ENCODE data around the gene CITED2.
"Not testable (repeated sequence)": the region's sequence is repeated elsewhere in the genome, so short reads cannot be mapped to it uniquely, and the experiment has no call there.

CITED2 gene

DNA sequence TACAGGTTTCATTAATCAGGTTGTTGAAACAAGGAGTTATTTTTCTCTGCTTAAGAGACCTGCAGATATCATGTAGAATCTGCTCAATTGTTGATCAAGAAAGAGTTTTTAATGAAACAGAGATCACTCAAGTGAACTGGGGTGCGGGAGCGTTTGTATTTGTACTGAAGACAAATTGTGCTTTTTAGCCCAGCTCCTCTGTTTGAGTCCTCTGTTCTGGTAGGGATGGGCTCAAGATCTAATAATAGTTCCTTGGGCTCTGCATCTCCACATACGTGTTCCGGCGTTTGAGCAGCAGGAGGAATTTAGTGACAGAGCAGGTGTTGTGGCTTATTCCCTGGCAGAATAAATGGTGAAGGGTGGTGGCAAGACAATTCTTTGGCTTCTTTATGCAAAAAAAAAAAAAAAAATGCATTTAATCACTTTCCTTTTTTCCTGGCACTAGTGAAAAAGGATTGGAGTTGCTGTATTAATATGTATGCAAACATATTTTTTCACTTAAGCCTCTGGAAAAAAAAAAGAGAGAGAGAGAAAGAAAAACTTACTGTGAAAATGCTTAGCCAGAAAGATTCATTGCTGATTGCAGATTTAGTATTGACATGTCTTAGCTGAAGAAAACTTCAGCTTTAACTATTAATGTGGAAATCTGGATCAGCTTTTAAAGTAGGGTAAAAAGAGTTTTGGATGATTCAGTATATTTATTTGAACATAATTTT is 4.0 kb downstream of the CITED2 start:
- DNase-seq, result peak; percentile 60
- in situ Hi-C loops (cut with HindIII; ENCODE audit: low pct_ligation_motif_present, low pct_unique_long_range_greater_than_20kb, low sequenced_read_pairs), result loop anchor here (10.0 kb wide), 1 partner anchor 164 kb away; no protein-coding TSS in a partner anchor

DNA sequence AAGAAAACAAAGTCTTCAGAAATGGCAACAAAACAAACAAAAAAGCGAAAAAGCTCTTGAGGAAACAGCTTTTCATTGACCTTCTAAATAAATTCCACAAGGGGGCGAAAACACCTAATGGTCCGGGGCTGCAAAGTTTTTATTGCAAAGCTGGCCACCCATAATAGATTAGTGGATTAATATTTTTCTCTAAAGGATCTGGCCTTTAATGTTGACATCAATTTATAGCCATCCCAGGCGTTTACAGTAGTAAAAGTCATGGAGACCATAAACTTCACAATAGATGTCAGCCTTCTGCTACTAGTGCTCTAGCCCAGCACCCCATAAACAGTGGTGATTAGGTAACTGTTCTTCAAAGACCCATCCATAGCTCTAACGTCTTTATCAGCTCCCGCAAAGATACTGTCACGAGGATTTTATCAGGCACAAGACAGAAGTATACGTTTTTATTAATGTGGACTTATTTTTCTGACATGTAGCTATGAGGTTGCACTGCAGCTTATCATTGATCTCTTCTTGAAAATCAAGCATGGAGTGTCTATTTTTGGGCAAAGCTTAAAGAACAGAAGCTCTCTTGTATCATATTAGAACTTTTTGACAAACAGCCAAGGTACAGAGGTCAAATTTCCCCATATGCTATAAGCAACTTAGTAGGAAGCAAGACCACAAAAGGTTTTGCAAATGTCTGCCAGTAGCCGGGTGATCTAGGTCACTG is 4.7 kb downstream of the CITED2 start:
- peak; percentile 69 for DNase-seq

DNA sequence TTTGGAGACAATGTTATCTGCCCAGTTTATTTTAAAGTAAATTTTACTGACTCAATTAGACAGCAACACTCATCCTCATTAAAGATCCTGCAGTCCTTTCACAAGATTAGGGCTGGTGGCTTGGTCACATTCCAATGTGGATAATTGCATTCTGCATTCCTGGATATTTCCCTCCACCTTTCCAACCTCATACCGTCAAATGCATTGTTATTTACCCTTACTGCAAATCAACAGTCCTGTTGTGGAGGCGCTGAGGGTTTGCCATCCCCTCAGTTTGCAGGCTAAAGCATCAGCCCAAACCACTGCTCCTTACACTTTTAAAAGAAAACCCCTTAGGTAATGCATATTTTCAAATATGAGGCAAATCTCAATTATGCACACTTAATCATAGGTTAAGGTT is 5.4 kb downstream of the CITED2 start:
- DNase-seq, result no peak
- in situ Hi-C loops (cut with HindIII; ENCODE audit: low pct_ligation_motif_present, low pct_unique_long_range_greater_than_20kb, low sequenced_read_pairs), result no loop called here

More for the DNA sequence above, 4.7 kb downstream of the CITED2 start:
- in situ Hi-C loops (cut with HindIII; ENCODE audit: low pct_ligation_motif_present, low pct_unique_long_range_greater_than_20kb, low sequenced_read_pairs), result loop anchor here (10.0 kb wide), 1 partner anchor 165 kb away; no protein-coding TSS in a partner anchor

DNA sequence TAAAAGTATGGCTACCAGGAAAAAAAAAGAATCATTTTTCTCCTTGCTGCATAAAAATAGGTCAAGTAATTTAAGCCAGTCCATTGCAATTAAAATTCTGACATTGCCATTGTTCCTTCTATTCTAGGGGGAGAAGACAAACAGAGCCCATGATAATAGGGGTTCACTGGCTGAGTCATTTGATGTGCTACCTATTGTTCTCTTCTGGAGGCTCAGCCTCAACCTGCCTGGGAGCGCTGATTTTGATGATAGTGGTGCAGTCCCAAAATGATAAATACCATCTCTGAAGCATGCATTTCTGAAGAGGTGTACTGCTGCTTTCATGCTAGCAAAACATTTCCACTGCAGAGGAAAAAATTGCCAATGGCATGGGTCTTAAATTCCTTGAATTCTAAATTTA is 5.8 kb downstream of the CITED2 start:
- in situ Hi-C loops (cut with HindIII; ENCODE audit: low pct_ligation_motif_present, low pct_unique_long_range_greater_than_20kb, low sequenced_read_pairs), result no loop called here
- no peak for DNase-seq

DNA sequence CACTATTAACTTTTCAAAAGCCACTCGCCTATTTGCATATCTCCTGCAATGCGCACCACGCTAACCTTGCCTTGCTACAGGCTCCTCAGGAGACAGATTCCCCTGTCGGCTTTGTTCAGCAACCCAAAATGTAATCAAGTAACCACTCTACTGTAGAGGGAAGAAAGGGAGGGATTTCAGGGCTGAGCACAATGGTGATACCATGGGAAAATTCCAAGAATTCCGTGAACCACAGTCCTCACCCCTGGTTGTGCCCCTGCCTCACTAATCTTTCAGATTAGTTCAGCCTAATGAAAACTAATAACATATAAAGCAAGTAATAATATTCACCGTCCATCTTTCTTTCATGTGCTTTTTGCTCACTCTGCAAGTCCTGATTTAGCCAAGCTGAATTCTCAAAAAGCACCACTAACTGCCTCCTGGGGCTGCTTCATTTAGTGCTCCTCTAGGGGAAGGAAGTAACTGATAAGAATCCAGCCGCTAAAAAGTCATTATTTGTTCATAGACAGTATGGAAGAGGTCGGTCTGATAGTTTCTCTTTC is 6.6 kb downstream of the CITED2 start:
- in situ Hi-C loops (cut with HindIII; ENCODE audit: low pct_ligation_motif_present, low pct_unique_long_range_greater_than_20kb, low sequenced_read_pairs), result no loop called here
- no peak for DNase-seq

DNA sequence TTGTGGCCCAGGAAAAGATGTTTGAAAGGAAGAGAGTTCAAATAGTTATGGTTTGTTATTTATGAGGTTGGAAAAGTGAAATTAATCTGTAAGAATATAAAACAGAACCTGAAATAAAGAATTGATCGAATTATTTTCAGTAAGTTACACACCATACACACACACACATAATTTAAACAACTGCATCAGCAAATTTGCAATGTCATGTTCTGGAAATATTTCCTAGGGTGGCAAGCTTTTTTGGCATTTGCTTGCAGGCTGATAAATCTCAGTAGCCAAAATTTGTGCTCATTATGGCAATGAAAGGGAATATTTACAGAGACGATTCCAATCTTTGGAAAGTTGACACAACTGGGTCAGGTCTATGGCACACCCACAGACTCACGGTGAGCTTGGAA is 9.5 kb downstream of the CITED2 start:
- DNase-seq, result no peak
- in situ Hi-C loops (cut with HindIII; ENCODE audit: low pct_ligation_motif_present, low pct_unique_long_range_greater_than_20kb, low sequenced_read_pairs), result no loop called here

DNA sequence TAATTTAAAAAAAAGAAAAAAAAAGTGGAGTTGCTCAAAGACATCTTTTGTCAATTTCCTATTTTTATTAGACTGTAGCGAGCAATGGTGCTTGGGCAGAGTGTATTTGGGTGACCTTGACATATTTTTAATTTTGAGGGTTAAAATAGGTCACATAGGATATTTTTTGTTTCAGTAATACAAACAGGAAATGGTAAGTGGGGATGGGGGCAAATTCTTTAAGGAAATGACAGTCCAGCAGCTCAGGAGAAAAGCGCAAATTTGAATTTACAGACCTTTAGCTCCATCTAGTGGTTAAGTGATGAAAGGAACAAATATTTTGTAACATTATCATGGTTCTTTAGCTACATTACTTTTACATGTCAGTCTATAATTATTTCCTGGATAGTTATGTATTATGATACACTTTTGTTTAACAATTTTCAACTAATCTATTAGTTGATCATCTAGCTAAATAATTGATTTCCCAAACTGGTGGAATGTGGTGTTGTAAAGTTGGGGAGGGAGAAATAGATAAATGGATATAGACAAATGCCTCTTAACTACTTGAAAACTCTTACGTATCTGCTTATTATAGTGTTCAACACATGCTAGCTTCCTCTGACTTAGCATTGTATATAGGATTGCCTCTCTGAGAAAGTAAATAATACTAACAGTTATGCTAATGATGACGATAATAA is 10.0 kb downstream of the CITED2 start:
- in situ Hi-C loops (cut with HindIII; ENCODE audit: low pct_ligation_motif_present, low pct_unique_long_range_greater_than_20kb, low sequenced_read_pairs), result no loop called here
- peak; percentile 47 for DNase-seq

DNA sequence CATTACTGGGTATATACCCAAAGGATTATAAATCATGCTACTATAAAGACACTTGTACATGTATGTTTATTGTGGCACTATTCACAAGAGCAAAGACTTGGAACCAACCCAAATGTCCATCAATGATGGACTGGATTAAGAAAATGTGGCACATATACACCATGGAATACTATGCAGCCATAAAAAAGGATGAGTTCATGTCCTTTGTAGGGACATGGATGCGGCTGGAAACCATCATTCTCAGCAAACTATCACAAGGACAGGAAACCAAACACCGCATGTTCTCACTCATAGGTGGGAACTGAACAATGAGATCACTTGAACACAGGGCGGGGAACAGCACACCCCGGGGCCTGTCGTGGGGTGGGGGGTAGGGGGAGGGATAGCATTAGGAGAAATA is 10.7 kb downstream of the CITED2 start:
- DNase-seq; in situ Hi-C loops (cut with HindIII; ENCODE audit: low pct_ligation_motif_present, low pct_unique_long_range_greater_than_20kb, low sequenced_read_pairs): not testable (repeated sequence)

DNA sequence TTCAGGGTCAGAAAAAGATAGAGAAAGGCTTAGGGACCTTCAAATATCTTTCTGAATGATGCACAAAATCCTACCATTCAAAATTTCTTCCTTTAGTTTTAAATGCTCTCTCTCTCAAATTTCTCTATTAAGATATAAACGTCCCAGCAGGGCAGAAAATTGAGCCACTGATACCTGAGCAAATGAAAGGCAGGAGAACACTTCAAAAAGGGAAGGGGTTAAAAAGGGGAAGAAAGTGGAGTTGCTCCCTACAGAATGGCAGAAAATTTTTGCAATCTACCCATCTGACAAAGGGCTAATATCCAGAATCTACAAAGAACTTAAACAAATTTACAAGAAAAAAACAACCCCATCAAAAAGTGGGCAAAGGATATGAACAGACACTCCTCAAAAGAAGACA is 11.3 kb downstream of the CITED2 start:
- DNase-seq; in situ Hi-C loops (cut with HindIII; ENCODE audit: low pct_ligation_motif_present, low pct_unique_long_range_greater_than_20kb, low sequenced_read_pairs): not testable (repeated sequence)

DNA sequence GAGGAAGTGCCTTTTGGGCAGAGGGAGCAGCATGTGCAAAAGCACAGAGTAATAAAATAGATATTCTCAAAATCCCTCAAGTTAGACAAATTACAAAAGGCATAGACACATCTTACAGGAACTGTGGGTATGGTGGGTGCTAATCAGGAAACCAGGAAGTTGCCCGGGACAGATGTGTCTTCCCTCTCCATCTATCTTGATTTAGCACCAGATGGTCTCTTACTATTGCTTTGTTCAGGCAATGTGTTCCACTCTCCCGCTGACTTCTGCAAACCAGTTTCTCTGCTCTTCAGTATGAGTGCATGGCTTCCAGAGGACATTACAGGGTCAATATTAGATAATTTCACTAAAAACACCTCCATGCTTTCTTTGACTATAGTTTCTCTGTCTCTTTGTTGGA is 13.2 kb downstream of the CITED2 start:
- no peak for DNase-seq
- in situ Hi-C loops (cut with HindIII; ENCODE audit: low pct_ligation_motif_present, low pct_unique_long_range_greater_than_20kb, low sequenced_read_pairs), result no loop called here

DNA sequence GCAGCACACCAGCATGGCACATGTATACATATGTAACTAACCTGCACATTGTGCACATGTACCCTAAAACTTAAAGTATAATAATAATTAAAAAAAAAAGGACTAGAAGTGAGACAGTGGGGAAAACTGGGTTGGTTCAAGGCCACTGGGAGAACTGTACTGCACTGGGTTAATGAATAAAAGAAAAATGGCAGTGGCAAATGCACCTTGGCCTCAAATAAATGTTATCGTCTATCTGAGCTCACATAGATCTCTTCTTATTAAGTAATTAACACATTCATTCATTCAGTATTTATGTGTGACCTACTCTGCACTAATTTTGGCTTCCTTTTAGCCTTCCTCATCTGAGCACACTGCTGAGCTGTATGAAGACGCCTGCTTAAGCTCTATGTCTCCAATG is 17.5 kb downstream of the CITED2 start:
- in situ Hi-C loops (cut with HindIII; ENCODE audit: low pct_ligation_motif_present, low pct_unique_long_range_greater_than_20kb, low sequenced_read_pairs), result no loop called here
- no peak for DNase-seq

DNA sequence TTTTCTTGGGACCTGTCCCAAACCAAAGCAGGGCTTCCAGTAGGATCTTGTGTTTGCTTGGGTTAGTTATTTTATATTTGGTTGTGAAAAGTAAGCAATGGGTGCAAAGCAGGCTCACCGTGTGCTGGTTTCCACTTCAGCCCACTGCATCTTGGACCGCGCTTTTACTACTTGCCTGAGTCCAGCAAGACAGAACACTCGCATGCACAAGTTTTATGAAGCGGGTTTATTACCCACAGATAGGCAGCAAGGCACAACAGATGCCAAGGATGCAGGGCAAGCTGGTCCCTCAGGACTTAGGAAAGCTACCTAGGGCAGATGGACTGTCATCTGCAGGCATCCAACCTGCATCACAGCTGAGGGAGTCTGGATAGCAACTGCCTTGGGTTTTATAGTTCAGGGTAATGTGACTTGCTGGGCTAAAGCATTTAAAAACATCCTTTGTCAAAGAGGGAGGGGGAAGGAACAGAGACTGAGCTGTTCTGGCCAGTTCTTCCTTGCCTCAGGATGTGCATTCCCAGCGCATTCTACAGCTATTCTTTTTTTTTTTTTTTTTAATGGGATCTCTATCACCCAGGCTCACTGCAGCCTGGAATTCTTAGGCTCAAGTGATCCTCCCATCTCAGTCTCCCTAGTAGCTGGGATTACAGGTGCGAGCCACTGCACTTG is 18.5 kb downstream of the CITED2 start:
- no peak for DNase-seq
- in situ Hi-C loops (cut with HindIII; ENCODE audit: low pct_ligation_motif_present, low pct_unique_long_range_greater_than_20kb, low sequenced_read_pairs), result no loop called here

DNA sequence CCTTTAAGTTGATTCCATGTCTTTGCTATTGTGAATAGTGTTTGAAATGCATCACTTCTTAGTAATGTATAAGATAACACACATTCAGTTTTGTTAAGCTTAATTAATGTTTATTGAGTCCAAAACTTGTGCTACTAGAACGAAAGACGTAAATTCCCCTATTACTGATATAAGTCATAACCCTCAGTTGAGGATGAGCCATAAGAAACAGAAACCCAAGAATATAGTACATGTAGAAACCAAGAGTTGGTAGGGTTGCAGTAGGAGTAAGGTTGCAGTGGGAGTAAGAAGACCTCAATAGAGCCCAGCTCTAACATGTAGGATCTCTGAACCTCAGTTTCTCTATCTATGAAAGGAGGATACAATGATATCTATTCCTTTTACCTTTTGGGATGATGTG is 19.3 kb downstream of the CITED2 start:
- no peak for DNase-seq
- in situ Hi-C loops (cut with HindIII; ENCODE audit: low pct_ligation_motif_present, low pct_unique_long_range_greater_than_20kb, low sequenced_read_pairs), result no loop called here

DNA sequence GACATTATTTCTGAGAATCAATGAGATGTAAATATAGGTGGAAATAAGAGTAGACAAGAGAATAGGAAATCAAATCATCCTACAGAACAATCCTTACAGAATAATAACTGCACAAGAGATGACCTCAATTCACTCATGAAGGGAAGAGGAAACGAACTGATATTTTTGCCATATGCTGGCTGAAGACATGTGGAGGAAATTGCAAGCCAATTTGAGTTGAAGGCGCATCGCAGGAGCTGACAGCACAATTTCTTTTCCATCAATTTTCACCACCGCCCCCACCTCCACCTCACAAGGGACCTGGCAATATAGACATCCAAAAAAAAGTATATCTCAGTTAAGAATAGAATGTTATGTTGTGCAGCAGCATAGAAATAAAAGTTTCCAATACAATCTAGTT is 20.3 kb downstream of the CITED2 start:
- DNase-seq, result no peak
- in situ Hi-C loops (cut with HindIII; ENCODE audit: low pct_ligation_motif_present, low pct_unique_long_range_greater_than_20kb, low sequenced_read_pairs), result no loop called here

DNA sequence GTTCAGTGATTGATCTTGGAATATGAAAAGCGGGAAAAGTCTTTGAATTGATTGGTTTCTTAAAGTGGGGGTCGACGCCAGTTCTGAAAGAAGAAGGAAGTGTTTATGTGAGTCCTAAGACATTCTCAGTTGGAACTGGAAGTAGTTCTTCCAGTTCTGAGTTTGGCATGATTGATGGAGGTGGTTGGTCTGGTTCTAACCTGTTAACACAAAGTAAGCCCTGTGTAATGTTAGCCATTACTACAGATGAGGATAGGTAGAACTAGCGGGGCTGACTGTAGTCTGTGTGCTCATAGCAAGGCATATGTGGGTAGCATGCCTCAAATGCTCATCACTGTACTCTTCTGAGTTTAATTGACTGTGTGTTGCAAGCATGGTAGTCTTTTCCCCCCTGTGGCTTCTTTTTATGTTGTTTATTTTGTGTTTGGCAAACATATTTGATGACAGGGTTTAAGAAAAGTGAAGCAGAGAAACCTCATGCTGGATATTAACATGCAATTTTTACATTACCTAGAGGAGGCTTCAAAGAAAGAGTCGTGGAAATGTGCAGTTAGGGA is 24.9 kb downstream of the CITED2 start:
- in situ Hi-C loops (cut with HindIII; ENCODE audit: low pct_ligation_motif_present, low pct_unique_long_range_greater_than_20kb, low sequenced_read_pairs), result no loop called here
- no peak for DNase-seq

DNA sequence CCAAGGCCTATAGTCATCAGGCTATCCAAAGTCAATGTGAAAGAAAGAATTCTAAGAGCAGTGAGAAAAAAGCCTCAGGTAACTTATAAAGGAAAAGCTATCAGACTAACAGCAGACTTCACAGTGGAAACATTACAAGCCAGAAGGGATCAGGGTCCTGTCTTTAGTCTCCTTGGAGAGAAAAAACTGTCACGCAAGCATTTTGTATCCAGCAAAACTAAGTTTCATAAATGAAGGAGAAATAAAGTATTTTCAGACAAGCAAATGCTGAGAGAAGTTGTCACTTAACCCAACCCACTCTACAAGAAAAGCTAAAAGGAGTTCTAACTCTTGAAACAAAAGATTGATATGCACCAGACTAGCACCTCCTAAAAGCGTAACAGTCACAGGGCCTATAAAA is 28.1 kb downstream of the CITED2 start:
- DNase-seq, result no peak
- in situ Hi-C loops (cut with HindIII; ENCODE audit: low pct_ligation_motif_present, low pct_unique_long_range_greater_than_20kb, low sequenced_read_pairs), result no loop called here

DNA sequence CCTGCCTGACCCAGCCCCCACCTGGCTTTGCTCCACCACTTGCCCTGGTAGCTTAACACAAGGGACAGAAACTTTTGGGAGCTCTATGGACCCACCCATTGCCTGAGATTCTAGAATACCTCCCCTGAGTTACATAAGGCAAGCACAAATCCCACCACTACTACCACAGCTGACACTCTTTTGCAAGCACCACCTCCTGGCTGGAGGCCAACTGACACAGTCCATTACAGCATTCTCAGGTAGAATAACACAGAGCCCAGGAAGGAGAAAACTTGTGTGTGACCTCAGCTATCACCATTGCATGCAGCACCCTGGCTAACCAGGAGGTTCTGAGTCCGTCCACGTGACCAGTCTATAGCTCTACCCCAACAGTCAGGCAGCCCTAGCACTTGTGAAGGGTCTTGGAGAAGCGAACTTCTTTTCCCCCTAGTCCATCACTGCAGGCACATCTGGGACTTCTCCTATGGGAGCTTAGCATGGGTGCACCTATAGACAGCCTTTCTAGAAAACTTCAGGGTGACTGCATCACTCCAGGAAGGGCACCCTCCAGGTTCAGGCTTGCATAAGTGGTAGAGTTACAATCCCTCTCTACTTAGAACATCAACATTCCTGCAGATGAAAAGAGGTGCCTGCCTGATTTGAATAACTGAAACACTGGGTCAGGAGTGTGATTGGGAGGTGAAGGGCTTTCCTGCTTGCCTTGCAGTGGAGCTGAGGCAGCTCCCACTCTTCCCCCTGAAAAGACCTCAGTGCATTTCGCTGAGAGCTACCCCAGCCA is 30.1 kb downstream of the CITED2 start:
- DNase-seq, result no peak
- in situ Hi-C loops (cut with HindIII; ENCODE audit: low pct_ligation_motif_present, low pct_unique_long_range_greater_than_20kb, low sequenced_read_pairs), result no loop called here

Data from ACHN (cell line).